ENCODE data around the gene ZSCAN16. TPM values are rescaled to one million over a fixed set of nuclear protein-coding genes. Genes with fewer than 3 reads are reported as not detected.

Gene ZSCAN16
- total and polyA plus RNA-seq, 2 of the 13 experiments (the other 11 are each of a cell fraction or from before 2014, with no cell fraction given): 5.7 to 12.7 TPM

- TF ChIP-seq NR2F2 (IDR thresholded peaks at IDR 0.05; ENCODE audit: borderline replicate concordance, low read depth): no peak
- peak; percentile 67; the same call in 1 of the 2 replicates for TF ChIP-seq NFATC3 (CRISPR knock-in tag; IDR thresholded peaks at IDR 0.05)
- peak; percentile 96 for TF ChIP-seq RBFOX2 (IDR thresholded peaks at IDR 0.05; ENCODE audit: low read depth, low read length)
- no peak for TF ChIP-seq NR3C1 (CRISPR knock-in tag; IDR thresholded peaks at IDR 0.05)
- TF ChIP-seq ASH2L (IDR thresholded peaks at IDR 0.05; ENCODE audit: insufficient read length, low read depth, low read length): peak; percentile 85
- peak; percentile 89 for TF ChIP-seq ZNF317 (CRISPR knock-in tag; IDR thresholded peaks at IDR 0.05)
- peak; percentile 70 for TF ChIP-seq HINFP (CRISPR knock-in tag; IDR thresholded peaks at IDR 0.05; ENCODE audit: low read depth)
- peak; percentile 62; the same call in 1 of the 2 replicates for TF ChIP-seq ZNF761 (CRISPR knock-in tag; conservative IDR thresholded peaks at IDR 0.05)
- TF ChIP-seq BCL3 (CRISPR knock-in tag; IDR thresholded peaks at IDR 0.05): peak; percentile 87
- peak; percentile 66; the same call in 1 of the 2 replicates for TF ChIP-seq ZNF230 (CRISPR knock-in tag; IDR thresholded peaks at IDR 0.05)
- TF ChIP-seq NR2F1 (CRISPR knock-in tag; IDR thresholded peaks at IDR 0.05): 0 out of 4 replicates have a peak, but pooled peaks of 1 of the 2 experiments have one; percentile 31
- no peak for TF ChIP-seq PLSCR1 (CRISPR knock-in tag; IDR thresholded peaks at IDR 0.05; ENCODE audit: borderline replicate concordance)
- TF ChIP-seq GATAD2A (CRISPR knock-in tag; IDR thresholded peaks at IDR 0.05): peak; percentile 84
- TF ChIP-seq ZFP1 (CRISPR knock-in tag; IDR thresholded peaks at IDR 0.05): no peak
- no peak for TF ChIP-seq ZBTB25 (CRISPR knock-in tag; IDR thresholded peaks at IDR 0.05)
Measured at GRCh38 chr6:28104392-28105244, 19.8 kb upstream of the ZSCAN16 start (continued).
